DND-41 (cell line): Measurements from ENCODE around the gene MAP3K7CL.

Experiments
- ATAC-seq: fragments of 200-7000 bp; cut with Tn5 transposase; 3 replicates; pipeline ENCODE4 v1.9.1; 2021; ENCODE audit warnings: low read depth; ENCODE audit not compliant: insufficient read depth
- DNase-seq: peaks from one replicate; pipeline ENCODE4 v3.0.0-alpha.2; 2020
- H2AFZ ChIP-seq: 2 replicates; pipeline ENCODE4 v1.6.0; 2012; ENCODE audit warnings: low read depth, low read length
- H3K27ac ChIP-seq: 2 replicates; pipeline ENCODE4 v1.5.1; 2012; ENCODE audit warnings: low read length, inconsistent platforms
- H3K27me3 ChIP-seq: fragments of 200-600 bp; sonication (generic); 2 replicates; pipeline ENCODE4 v1.6.0; 2012; ENCODE audit warnings: low read length, mild to moderate bottlenecking, inconsistent platforms; ENCODE audit not compliant: insufficient read depth, poor library complexity
- H3K36me3 ChIP-seq: 2 replicates; pipeline ENCODE4 v1.5.1; 2012; ENCODE audit warnings: low read length, inconsistent platforms; ENCODE audit not compliant: insufficient read depth
- H3K4me1 ChIP-seq: 2 replicates; pipeline ENCODE4 v1.5.1; 2012; ENCODE audit warnings: mild to moderate bottlenecking, low read length; ENCODE audit not compliant: insufficient read depth
- H3K4me2 ChIP-seq: 2 replicates; pipeline ENCODE4 v1.6.0; 2012; ENCODE audit warnings: mild to moderate bottlenecking, moderate library complexity, low read length, inconsistent platforms; ENCODE audit not compliant: insufficient read depth
- H3K4me3 ChIP-seq, 2 experiments: fragments of 200-600 bp in 1 of 2; shearing (Covaris generic) in 1 of 2; 2 replicates each; pipeline ENCODE4 v1.5.1; 2012 to 2016; ENCODE audit warnings: inconsistent platforms in 2 of 2, low read length in 2 of 2, mild to moderate bottlenecking in 2 of 2, low read depth in 1 of 2, moderate library complexity in 1 of 2
- H3K79me2 ChIP-seq: 2 replicates; pipeline ENCODE4 v1.6.0; 2012; ENCODE audit warnings: low read length, inconsistent platforms; ENCODE audit not compliant: insufficient read depth
- H3K9ac ChIP-seq: 2 replicates; pipeline ENCODE4 v1.6.0; 2012; ENCODE audit warnings: low read depth, mild to moderate bottlenecking, inconsistent platforms, low read length, moderate library complexity
- H3K9me3 ChIP-seq: 2 replicates; pipeline ENCODE4 v1.5.1; 2012; ENCODE audit warnings: low read length, moderate library complexity, mild to moderate bottlenecking, inconsistent platforms; ENCODE audit not compliant: insufficient read depth, severe bottlenecking
- H4K20me1 ChIP-seq: 2 replicates; pipeline ENCODE4 v1.6.0; 2012; ENCODE audit warnings: low read length; ENCODE audit not compliant: insufficient read depth
- EZH2 ChIP-seq: IDR thresholded peaks from 3 replicates; pipeline ENCODE4 v1.6.1; 2012; ENCODE audit warnings: borderline replicate concordance, low read depth, mild to moderate bottlenecking, moderate library complexity, low read length, inconsistent platforms; ENCODE audit not compliant: severe bottlenecking
- TF ChIP-seq, protein P1 (sequence below): IDR thresholded peaks from 2 replicates; pipeline ENCODE4 v1.5.1; 2012; ENCODE audit warnings: borderline replicate concordance, low read length, moderate library complexity, mild to moderate bottlenecking; ENCODE audit not compliant: poor library complexity, severe bottlenecking; ENCODE audit errors: extremely low read depth

Gene MAP3K7CL

GRCh38 chr21:29211205-29211604 is 80.8 kb downstream of the MAP3K7CL start:
- Histone ChIP-seq H3K9ac (no peak overlapping the region), H3K9me3 (no peaks in the 10 kb centered on the region), H3K36me3 (no peaks in the 10 kb centered on the region), H2AFZ (no peak overlapping the region), H3K4me2 (no peak overlapping the region), H3K79me2 (no peaks in the 10 kb centered on the region), H3K27ac (no peak overlapping the region), H3K4me1 (no peaks in the 10 kb centered on the region), H3K27me3 (no peaks in the 10 kb centered on the region), H3K4me3 (no peak overlapping the region), H4K20me1 (no peaks in the 10 kb centered on the region)
- DNase-seq (no peak), ATAC-seq (no peak)
- TF ChIP-seq, protein P1, sequence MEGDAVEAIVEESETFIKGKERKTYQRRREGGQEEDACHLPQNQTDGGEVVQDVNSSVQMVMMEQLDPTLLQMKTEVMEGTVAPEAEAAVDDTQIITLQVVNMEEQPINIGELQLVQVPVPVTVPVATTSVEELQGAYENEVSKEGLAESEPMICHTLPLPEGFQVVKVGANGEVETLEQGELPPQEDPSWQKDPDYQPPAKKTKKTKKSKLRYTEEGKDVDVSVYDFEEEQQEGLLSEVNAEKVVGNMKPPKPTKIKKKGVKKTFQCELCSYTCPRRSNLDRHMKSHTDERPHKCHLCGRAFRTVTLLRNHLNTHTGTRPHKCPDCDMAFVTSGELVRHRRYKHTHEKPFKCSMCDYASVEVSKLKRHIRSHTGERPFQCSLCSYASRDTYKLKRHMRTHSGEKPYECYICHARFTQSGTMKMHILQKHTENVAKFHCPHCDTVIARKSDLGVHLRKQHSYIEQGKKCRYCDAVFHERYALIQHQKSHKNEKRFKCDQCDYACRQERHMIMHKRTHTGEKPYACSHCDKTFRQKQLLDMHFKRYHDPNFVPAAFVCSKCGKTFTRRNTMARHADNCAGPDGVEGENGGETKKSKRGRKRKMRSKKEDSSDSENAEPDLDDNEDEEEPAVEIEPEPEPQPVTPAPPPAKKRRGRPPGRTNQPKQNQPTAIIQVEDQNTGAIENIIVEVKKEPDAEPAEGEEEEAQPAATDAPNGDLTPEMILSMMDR: no peak
- no peak for TF ChIP-seq EZH2

DNA sequence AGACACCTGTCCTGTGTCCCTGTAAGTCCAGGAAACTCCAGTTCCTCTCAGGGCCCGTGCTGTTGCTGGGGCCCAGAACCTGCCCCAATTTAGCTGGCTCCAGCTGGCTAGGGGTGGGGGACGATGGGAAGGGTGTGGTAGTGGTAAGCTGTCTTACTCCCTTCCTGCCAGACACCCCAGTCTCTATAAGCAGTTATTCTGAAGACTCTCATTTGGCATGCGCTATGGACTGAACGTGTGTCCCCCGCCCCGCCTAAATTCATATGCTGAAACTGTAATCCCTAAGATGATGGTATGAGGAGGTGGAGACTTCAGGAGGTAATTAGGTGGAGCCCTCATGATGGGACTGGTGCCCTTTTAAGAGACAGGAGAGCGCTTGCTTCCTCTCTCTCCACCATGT is 82.0 kb downstream of the MAP3K7CL start:
- Histone ChIP-seq H3K27me3 (no peaks in the 10 kb centered on the region), H3K4me2 (no peak overlapping the region), H3K9me3 (no peaks in the 10 kb centered on the region), H3K36me3 (no peaks in the 10 kb centered on the region), H2AFZ (no peak overlapping the region), H3K4me3 (no peak overlapping the region), H3K79me2 (no peaks in the 10 kb centered on the region), H3K27ac (no peak overlapping the region), H3K9ac (no peak overlapping the region), H4K20me1 (no peaks in the 10 kb centered on the region), H3K4me1 (no peaks in the 10 kb centered on the region)
- ATAC-seq (no peak; the same call in 2 of the 3 replicates), DNase-seq (no peak)
- TF ChIP-seq, protein P1: no peak
- no peak for TF ChIP-seq EZH2

- no peak for ATAC-seq
- TF ChIP-seq EZH2: no peak
- TF ChIP-seq, protein P1: no peak
- no peak overlapping the region for H3K4me3 ChIP-seq
- H3K79me2 ChIP-seq: no peaks in the 10 kb centered on the region
- no peaks in the 10 kb centered on the region for H3K4me1 ChIP-seq
- H4K20me1 ChIP-seq: no peaks in the 10 kb centered on the region
- H3K27ac ChIP-seq: no peak overlapping the region
- no peak overlapping the region for H2AFZ ChIP-seq
- no peak overlapping the region for H3K4me2 ChIP-seq
- H3K27me3 ChIP-seq: no peaks in the 10 kb centered on the region
- no peak overlapping the region for H3K9ac ChIP-seq
- DNase-seq: no peak
- no peaks in the 10 kb centered on the region for H3K36me3 ChIP-seq
- H3K9me3 ChIP-seq: no peaks in the 10 kb centered on the region
These were observed 83.3 kb downstream of the MAP3K7CL start for GRCh38 chr21:29213513-29214385.
